Measurements from ENCODE around the gene POU2AF2. TPM values are rescaled to one million over a fixed set of nuclear protein-coding genes. Genes with fewer than 3 reads are reported as not detected.

The POU2AF2 gene
- total and polyA plus RNA-seq, 2 of the 8 experiments (the other 6 are each of a cell fraction or from before 2014, with no cell fraction given), result not detected

GRCh38 chr11:111298413-111299100, 53.0 kb downstream of the POU2AF2 start, which contains the start of gene POU2AF3:
Gene POU2AF3, plus strand, starts transcription at chr11:111298546. Its CDS starts 36 bp downstream, at chr11:111298582.
- TF ChIP-seq SIRT6 (IDR thresholded peaks at IDR 0.05; ENCODE audit: low read length), result no peak
- TF ChIP-seq, protein P1, sequence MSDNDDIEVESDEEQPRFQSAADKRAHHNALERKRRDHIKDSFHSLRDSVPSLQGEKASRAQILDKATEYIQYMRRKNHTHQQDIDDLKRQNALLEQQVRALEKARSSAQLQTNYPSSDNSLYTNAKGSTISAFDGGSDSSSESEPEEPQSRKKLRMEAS (IDR thresholded peaks at IDR 0.05), result 0 out of 2 replicates have a peak, but pooled peaks have one; percentile 7
- Histone ChIP-seq H2BK12ac (ENCODE audit: low read depth, low read length) (no peak within 1 kb of the TSS), H4K20me1 (replicated peaks in 1 of 2; ENCODE audit: control insufficient read depth in 1 of 2, insufficient read depth in 2 of 2, low read length in 2 of 2) (no peaks in the 10 kb centered on the region), H4K8ac (ENCODE audit: extremely low read depth, insufficient read depth, low read length) (peak within 1 kb of the TSS; percentile 66; the same call in 1 of the 2 replicates), H3K4me3 (ENCODE audit: extremely low read depth in 1 of 4, insufficient read depth in 2 of 4, low read depth in 3 of 4, low read length in 4 of 4) (peak within 1 kb of the TSS; percentile 69 to 95 (median 76)), H2BK5ac (ENCODE audit: low read depth, low read length) (no peak within 1 kb of the TSS; the same call in 1 of the 2 replicates), H3K4me2 (ENCODE audit: insufficient read depth in 1 of 2, low read depth in 2 of 2, low read length in 2 of 2) (peak within 1 kb of the TSS; percentile 87 to 91), H3K18ac (ENCODE audit: extremely low read depth, low read length) (peak within 1 kb of the TSS; percentile 75), H3K23me2 (ENCODE audit: low read depth, low read length) (peaks cover 17% of the 10 kb centered on the region; the same call in 1 of the 2 replicates), H2BK120ac (replicated peaks; ENCODE audit: low read depth, low read length) (no peak within 1 kb of the TSS), H3K23ac (ENCODE audit: insufficient read length) (no peak within 1 kb of the TSS), H3K27me3 (replicated peaks in 1 of 4; ENCODE audit: control insufficient read depth in 3 of 4, extremely low read depth in 1 of 4, insufficient read depth in 3 of 4, low read length in 3 of 4) (peaks cover 0 to 33% (median 16%) of the 10 kb centered on the region in 4 experiments; a peak in 5 of 7 replicates), H4K5ac (ENCODE audit: insufficient read length, low read depth, low read length) (no peak within 1 kb of the TSS), H3K4ac (replicated peaks; ENCODE audit: insufficient read length, low read depth, low read length) (no peak within 1 kb of the TSS), H2AFZ (ENCODE audit: low read length) (0 out of 2 replicates have a peak within 1 kb of the TSS, but pooled peaks have one; percentile 87), H2BK15ac (ENCODE audit: low read length) (peak within 1 kb of the TSS; percentile 61; the same call in 1 of the 2 replicates), H3K79me1 (ENCODE audit: low read depth, low read length) (no peaks in the 10 kb centered on the region), H4K91ac (replicated peaks; ENCODE audit: insufficient read length, low read length) (no peak within 1 kb of the TSS), H3K9ac (replicated peaks in 1 of 4; ENCODE audit: extremely low read depth in 1 of 4, low read depth in 3 of 4, low read length in 3 of 4) (peak within 1 kb of the TSS in 2 of 4 experiments; percentile 42 to 57; a peak in 3 of 7 replicates), H3K36me3 (ENCODE audit: control insufficient read depth in 2 of 4, insufficient read depth in 4 of 4, low read length in 3 of 4) (no peaks in the 10 kb centered on the region), H2AK5ac (ENCODE audit: low read depth, low read length) (no peak within 1 kb of the TSS), H3K4me1 (replicated peaks in 1 of 4; ENCODE audit: control insufficient read depth in 3 of 4, insufficient read depth in 4 of 4, low read length in 3 of 4) (peaks cover 1 to 9% (median 6%) of the 10 kb centered on the region in 4 experiments; a peak in 6 of 7 replicates), H3K9me3 (ENCODE audit: insufficient read depth in 2 of 2, low read depth in 1 of 2, low read length in 1 of 2) (no peaks in the 10 kb centered on the region), H2BK20ac (ENCODE audit: low read length) (no peak within 1 kb of the TSS), H3K14ac (ENCODE audit: insufficient read length) (no peak within 1 kb of the TSS), H3K56ac (replicated peaks; ENCODE audit: insufficient read length, low read depth, low read length) (no peak within 1 kb of the TSS), H3K27ac (ENCODE audit: low read depth, low read length) (no peak within 1 kb of the TSS), H3K79me2 (ENCODE audit: control insufficient read depth in 1 of 2, insufficient read depth in 2 of 2, low read length in 2 of 2) (no peaks in the 10 kb centered on the region)
- FAIRE-seq (no peak), DNase-seq (ENCODE audit: low read depth in 1 of 2, low spot score in 2 of 2) (no peak)
- ChIA-PET CTCF (ENCODE audit: partially characterized antibody) (interaction anchor here (0.8 to 4.8 kb wide), 10 partner anchors 11 to 263 kb away, joined by 3 to 34 read pairs (median 6); no protein-coding TSS in a partner anchor), POLR2A (ENCODE audit: partially characterized antibody) (interaction anchor here (0.8 to 1.8 kb wide), 4 partner anchors 15 to 1090 kb away, joined by 3 to 4 read pairs (median 3); no protein-coding TSS in a partner anchor)
- 11% methylated on average over 39 of the region's 57 CpGs; no CpG with 5 or more reads in 1 of the 2 experiments for WGBS, 2 experiments (ENCODE audit: extremely low coverage in 1 of 2, insufficient coverage in 1 of 2, insufficient read length in 1 of 2, insufficient replicate concordance in 2 of 2, low coverage in 1 of 2, low lambda C conversion rate in 2 of 2, missing lambda C conversion rate in 1 of 2)

Data from H1 (cell line).